Measurements from ENCODE around the gene SRRM4.

SRRM4 gene

DNA sequence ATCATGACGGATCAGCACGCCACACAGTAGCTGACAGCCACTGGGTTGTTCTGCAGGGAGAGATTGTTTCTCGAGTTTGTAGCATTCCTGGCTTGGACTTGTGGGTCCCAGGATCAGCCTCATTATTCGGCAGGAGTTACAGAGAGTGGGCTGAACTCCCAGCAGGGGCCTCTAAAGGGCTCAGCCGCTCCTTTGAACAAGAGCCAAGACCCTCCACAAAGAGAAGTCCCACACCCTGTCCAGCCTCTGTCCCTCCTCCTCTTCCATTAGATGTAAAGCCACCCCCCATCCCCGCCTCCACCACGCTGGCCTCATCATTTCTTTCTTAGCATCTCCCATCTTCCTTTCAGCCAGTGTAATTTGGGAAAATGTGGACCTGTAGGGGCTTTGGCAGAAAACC, 100.7 kb downstream of the SRRM4 start:
- no peak overlapping the region for H3K4me3 ChIP-seq (ENCODE audit: low read length)
- no peaks in the 10 kb centered on the region for H3K27me3 ChIP-seq (ENCODE audit: control insufficient read depth, low read length)
- no peak for TF ChIP-seq EZH2phosphoT487 (IDR thresholded peaks at IDR 0.05; ENCODE audit: borderline replicate concordance, low read length)
- TF ChIP-seq, protein P1, sequence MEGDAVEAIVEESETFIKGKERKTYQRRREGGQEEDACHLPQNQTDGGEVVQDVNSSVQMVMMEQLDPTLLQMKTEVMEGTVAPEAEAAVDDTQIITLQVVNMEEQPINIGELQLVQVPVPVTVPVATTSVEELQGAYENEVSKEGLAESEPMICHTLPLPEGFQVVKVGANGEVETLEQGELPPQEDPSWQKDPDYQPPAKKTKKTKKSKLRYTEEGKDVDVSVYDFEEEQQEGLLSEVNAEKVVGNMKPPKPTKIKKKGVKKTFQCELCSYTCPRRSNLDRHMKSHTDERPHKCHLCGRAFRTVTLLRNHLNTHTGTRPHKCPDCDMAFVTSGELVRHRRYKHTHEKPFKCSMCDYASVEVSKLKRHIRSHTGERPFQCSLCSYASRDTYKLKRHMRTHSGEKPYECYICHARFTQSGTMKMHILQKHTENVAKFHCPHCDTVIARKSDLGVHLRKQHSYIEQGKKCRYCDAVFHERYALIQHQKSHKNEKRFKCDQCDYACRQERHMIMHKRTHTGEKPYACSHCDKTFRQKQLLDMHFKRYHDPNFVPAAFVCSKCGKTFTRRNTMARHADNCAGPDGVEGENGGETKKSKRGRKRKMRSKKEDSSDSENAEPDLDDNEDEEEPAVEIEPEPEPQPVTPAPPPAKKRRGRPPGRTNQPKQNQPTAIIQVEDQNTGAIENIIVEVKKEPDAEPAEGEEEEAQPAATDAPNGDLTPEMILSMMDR (IDR thresholded peaks at IDR 0.05; ENCODE audit: low read depth, low read length, poor library complexity, severe bottlenecking), result no peak
- H3K9me2 ChIP-seq (replicated peaks; ENCODE audit: control insufficient read depth, low read length), result no peaks in the 10 kb centered on the region
- no peaks in the 10 kb centered on the region for H3F3A ChIP-seq (ENCODE audit: control insufficient read depth, insufficient read depth)
- H4K20me1 ChIP-seq (ENCODE audit: control insufficient read depth, insufficient read depth, low read depth, low read length), result no peaks in the 10 kb centered on the region
- no peaks in the 10 kb centered on the region for H3K79me2 ChIP-seq (ENCODE audit: control insufficient read depth, low read length)
- no peak overlapping the region for H3K4me2 ChIP-seq (ENCODE audit: low read length)
- no peaks in the 10 kb centered on the region for H3K9me3 ChIP-seq (ENCODE audit: control insufficient read depth, insufficient read depth, low read length)
- H3K4me1 ChIP-seq (ENCODE audit: control insufficient read depth, low read length), result no peaks in the 10 kb centered on the region
- H3K36me3 ChIP-seq (ENCODE audit: control insufficient read depth, low read length), result no peaks in the 10 kb centered on the region
- H3K27ac ChIP-seq (ENCODE audit: low read depth, low read length), result no peak overlapping the region

DNA sequence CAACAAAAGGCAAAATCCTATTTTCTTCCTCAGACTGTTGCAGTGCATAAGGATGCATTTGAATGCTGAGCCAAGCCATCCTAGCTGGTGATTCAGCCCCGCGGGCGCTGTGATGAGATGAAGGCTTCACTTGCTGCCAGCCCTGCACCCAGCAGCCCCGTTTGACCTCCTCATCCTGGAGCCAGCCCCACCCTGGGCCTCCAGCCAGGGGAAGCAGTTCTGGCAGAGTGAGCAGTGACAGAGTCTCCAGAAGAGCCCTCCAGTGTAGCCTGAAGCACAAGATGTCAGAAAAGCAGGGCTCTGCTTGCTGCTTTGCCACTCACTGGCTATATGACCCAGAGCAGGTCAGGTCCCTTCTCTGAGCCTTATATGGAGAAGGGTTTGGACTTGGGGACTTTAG, 101.2 kb downstream of the SRRM4 start:
- no peaks in the 10 kb centered on the region for H3K9me2 ChIP-seq (replicated peaks; ENCODE audit: control insufficient read depth, low read length)
- H3K79me2 ChIP-seq (ENCODE audit: control insufficient read depth, low read length), result no peaks in the 10 kb centered on the region
- H3K27ac ChIP-seq (ENCODE audit: low read depth, low read length), result no peak overlapping the region
- no peaks in the 10 kb centered on the region for H3F3A ChIP-seq (ENCODE audit: control insufficient read depth, insufficient read depth)
- no peak for TF ChIP-seq EZH2phosphoT487 (IDR thresholded peaks at IDR 0.05; ENCODE audit: borderline replicate concordance, low read length)
- TF ChIP-seq, protein P1 (IDR thresholded peaks at IDR 0.05; ENCODE audit: low read depth, low read length, poor library complexity, severe bottlenecking), result no peak
- H3K4me2 ChIP-seq (ENCODE audit: low read length), result no peak overlapping the region
- no peak overlapping the region for H3K4me3 ChIP-seq (ENCODE audit: low read length)
- no peaks in the 10 kb centered on the region for H3K27me3 ChIP-seq (ENCODE audit: control insufficient read depth, low read length)
- no peaks in the 10 kb centered on the region for H3K9me3 ChIP-seq (ENCODE audit: control insufficient read depth, insufficient read depth, low read length)
- no peaks in the 10 kb centered on the region for H3K4me1 ChIP-seq (ENCODE audit: control insufficient read depth, low read length)
- no peaks in the 10 kb centered on the region for H4K20me1 ChIP-seq (ENCODE audit: control insufficient read depth, insufficient read depth, low read depth, low read length)
- H3K36me3 ChIP-seq (ENCODE audit: control insufficient read depth, low read length), result no peaks in the 10 kb centered on the region

DNA sequence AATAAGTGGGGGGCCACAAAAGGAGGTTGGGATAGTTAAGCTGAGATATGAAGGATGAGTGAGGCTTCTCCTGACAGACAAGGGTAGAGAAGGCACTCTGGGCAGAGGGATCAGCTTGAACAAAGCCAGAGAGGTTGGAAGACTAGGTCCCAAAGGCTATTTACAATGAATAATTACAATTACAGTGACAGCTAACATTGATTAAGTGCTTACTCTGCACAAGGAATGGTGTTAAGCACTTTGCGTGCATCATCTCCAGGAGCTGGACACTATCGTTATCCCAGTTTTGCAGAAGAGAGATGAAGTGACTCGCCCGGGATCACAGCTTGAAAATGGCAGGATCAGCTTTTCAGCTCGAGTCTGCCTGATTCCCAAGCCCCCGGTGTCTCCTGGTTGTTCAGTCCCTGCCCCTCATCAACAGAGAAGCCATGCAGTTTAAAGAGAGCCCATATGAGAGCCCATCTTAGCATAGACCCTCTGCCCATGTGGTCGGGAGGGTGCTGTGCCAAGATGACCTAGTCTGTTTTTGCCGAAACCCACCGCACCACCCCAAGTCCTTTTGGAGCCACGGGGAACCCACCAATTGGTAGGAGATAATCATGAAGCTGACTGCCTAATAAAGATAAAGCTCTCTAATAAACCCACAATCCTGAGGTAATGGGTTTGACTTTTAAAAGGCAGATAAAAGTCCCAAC, 107.5 kb downstream of the SRRM4 start:
- Histone ChIP-seq H3K27ac (ENCODE audit: low read depth, low read length) (no peak overlapping the region), H4K20me1 (ENCODE audit: control insufficient read depth, insufficient read depth, low read depth, low read length) (no peaks in the 10 kb centered on the region), H3K4me1 (ENCODE audit: control insufficient read depth, low read length) (no peaks in the 10 kb centered on the region), H3K4me3 (ENCODE audit: low read length) (no peak overlapping the region), H3K36me3 (ENCODE audit: control insufficient read depth, low read length) (no peaks in the 10 kb centered on the region), H3K27me3 (ENCODE audit: control insufficient read depth, low read length) (no peaks in the 10 kb centered on the region), H3K79me2 (ENCODE audit: control insufficient read depth, low read length) (no peaks in the 10 kb centered on the region), H3F3A (ENCODE audit: control insufficient read depth, insufficient read depth) (no peaks in the 10 kb centered on the region), H3K9me3 (ENCODE audit: control insufficient read depth, insufficient read depth, low read length) (no peaks in the 10 kb centered on the region), H3K9me2 (replicated peaks; ENCODE audit: control insufficient read depth, low read length) (no peaks in the 10 kb centered on the region), H3K4me2 (ENCODE audit: low read length) (no peak overlapping the region)
- no peak for TF ChIP-seq EZH2phosphoT487 (IDR thresholded peaks at IDR 0.05; ENCODE audit: borderline replicate concordance, low read length)

DNA sequence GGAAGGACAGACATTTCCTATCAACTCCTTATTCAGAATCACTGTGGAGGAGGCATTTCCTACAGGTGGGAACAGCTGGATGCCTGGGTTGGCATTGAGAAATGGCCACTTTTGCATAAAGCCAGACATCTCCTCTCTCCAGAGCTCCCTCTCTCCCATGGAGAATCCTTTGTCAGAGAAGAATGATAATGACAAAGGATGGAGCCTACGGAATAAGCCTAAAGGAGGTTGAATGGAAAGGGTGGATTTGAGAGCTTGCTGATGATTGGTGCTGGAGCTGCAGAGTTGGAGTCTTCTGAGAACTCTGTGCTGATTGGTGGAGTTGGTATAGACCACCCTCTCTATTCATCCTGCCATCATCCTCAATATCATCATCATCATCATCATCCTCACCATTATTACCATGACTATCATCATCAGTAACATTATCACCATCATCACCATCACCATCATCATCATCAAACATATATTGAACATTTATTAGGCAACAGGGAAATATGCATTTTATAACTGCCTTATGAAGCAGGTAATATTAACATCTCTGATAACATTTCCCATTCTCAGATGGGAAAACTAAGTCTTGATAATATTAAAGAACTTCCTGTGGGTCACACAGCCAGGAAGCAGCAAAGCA, 108.2 kb downstream of the SRRM4 start:
- Histone ChIP-seq H3K79me2 (ENCODE audit: control insufficient read depth, low read length) (no peaks in the 10 kb centered on the region), H4K20me1 (ENCODE audit: control insufficient read depth, insufficient read depth, low read depth, low read length) (no peaks in the 10 kb centered on the region), H3F3A (ENCODE audit: control insufficient read depth, insufficient read depth) (no peaks in the 10 kb centered on the region), H3K36me3 (ENCODE audit: control insufficient read depth, low read length) (no peaks in the 10 kb centered on the region), H3K4me2 (ENCODE audit: low read length) (no peak overlapping the region), H3K4me3 (ENCODE audit: low read length) (no peak overlapping the region), H3K27me3 (ENCODE audit: control insufficient read depth, low read length) (no peaks in the 10 kb centered on the region), H3K9me3 (ENCODE audit: control insufficient read depth, insufficient read depth, low read length) (no peaks in the 10 kb centered on the region), H3K9me2 (replicated peaks; ENCODE audit: control insufficient read depth, low read length) (no peaks in the 10 kb centered on the region), H3K27ac (ENCODE audit: low read depth, low read length) (no peak overlapping the region), H3K4me1 (ENCODE audit: control insufficient read depth, low read length) (no peaks in the 10 kb centered on the region)
- TF ChIP-seq, protein P1 (IDR thresholded peaks at IDR 0.05; ENCODE audit: low read depth, low read length, poor library complexity, severe bottlenecking), result no peak
- no peak for TF ChIP-seq EZH2phosphoT487 (IDR thresholded peaks at IDR 0.05; ENCODE audit: borderline replicate concordance, low read length)

Data from DOHH2 (cell line).